ENCODE results near the gene CCDC15.

DNA sequence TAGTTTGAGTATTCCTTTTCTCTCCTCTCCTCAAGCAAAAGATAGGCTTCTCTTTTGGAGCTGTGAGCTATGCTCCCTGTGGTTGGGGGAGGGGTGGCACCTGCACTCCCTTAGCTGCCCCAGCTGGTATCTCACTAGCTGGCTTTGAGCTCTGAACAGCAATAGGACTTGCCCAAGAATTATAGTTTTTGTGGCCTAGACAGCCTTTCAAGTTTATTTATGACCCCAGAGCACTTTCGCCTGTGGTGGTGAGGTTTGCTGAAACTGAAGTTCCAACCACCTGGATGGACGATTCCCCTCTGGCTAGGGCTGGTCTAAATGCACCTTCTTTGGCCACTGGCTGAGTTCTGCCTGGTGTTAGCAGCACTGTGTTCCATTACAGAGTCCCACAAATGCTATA lies 72.0 kb downstream of the CCDC15 start:
- no peak for TF ChIP-seq ZC3H10 (CRISPR knock-in tag; IDR thresholded peaks at IDR 0.05)
- TF ChIP-seq SNAI2 (CRISPR knock-in tag; IDR thresholded peaks at IDR 0.05), result no peak
- no peak for TF ChIP-seq ZFP3 (CRISPR knock-in tag; IDR thresholded peaks at IDR 0.05)
- TF ChIP-seq, protein P1, sequence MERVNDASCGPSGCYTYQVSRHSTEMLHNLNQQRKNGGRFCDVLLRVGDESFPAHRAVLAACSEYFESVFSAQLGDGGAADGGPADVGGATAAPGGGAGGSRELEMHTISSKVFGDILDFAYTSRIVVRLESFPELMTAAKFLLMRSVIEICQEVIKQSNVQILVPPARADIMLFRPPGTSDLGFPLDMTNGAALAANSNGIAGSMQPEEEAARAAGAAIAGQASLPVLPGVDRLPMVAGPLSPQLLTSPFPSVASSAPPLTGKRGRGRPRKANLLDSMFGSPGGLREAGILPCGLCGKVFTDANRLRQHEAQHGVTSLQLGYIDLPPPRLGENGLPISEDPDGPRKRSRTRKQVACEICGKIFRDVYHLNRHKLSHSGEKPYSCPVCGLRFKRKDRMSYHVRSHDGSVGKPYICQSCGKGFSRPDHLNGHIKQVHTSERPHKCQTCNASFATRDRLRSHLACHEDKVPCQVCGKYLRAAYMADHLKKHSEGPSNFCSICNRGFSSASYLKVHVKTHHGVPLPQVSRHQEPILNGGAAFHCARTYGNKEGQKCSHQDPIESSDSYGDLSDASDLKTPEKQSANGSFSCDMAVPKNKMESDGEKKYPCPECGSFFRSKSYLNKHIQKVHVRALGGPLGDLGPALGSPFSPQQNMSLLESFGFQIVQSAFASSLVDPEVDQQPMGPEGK (CRISPR knock-in tag; IDR thresholded peaks at IDR 0.05; ENCODE audit: borderline replicate concordance), result no peak
- no peak for TF ChIP-seq TCF4 (CRISPR knock-in tag; IDR thresholded peaks at IDR 0.05; ENCODE audit: borderline replicate concordance)
- no peak for TF ChIP-seq ZNF8 (CRISPR knock-in tag; IDR thresholded peaks at IDR 0.05)
- no peak for TF ChIP-seq ISL1 (CRISPR knock-in tag; IDR thresholded peaks at IDR 0.05)
- no peak for TF ChIP-seq ZFP30 (CRISPR knock-in tag; IDR thresholded peaks at IDR 0.05)
- no peak for TF ChIP-seq TOX (CRISPR knock-in tag; IDR thresholded peaks at IDR 0.05; ENCODE audit: borderline replicate concordance)

Data from SK-N-SH treated with all-trans-retinoic acid at 6 μM for 48 hours (cell line).